ENCODE measurements around the gene HSF4.

HSF4 gene

DNA sequence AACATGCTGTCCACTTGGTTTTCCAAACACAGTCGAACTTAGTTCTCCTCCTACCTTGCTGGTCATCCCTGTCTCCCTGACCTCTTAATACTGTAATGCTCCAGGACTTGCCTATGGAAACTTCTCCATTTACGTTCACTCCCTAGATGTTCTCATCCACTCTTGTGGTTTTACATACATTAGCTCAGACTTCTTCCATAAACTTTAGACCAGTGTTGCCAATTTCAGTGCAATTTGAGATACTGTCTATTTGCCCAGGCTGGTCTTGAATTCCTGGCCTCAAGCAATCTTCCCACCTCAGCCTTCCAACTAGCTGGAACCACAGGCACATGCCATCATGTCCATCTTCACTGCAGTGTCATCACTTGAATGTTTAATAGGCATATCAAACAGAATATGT is 17.7 kb downstream of the HSF4 start:
- H3K4me2 ChIP-seq (ENCODE audit: low read depth, low read length, poor library complexity, severe bottlenecking) = peak overlapping the region; percentile 88
- no peaks in the 10 kb centered on the region for H3F3A ChIP-seq (ENCODE audit: insufficient read depth)
- H4K20me1 ChIP-seq (ENCODE audit: low read depth, low read length) = no peaks in the 10 kb centered on the region
- H3K27ac ChIP-seq (ENCODE audit: low read depth, low read length) = no peak overlapping the region
- no peak overlapping the region for H3K4me3 ChIP-seq (ENCODE audit: insufficient read depth, low read length, poor library complexity, severe bottlenecking)
- no peaks in the 10 kb centered on the region for H3K36me3 ChIP-seq (ENCODE audit: low read length)
- H3K9me3 ChIP-seq (ENCODE audit: insufficient read depth, low read length) = no peaks in the 10 kb centered on the region
- H2AFZ ChIP-seq (ENCODE audit: low read depth, low read length, severe bottlenecking) = no peak overlapping the region
- no peaks in the 10 kb centered on the region for H3K9me2 ChIP-seq (replicated peaks; ENCODE audit: insufficient read depth, low read length)
- H3K79me2 ChIP-seq (ENCODE audit: insufficient read depth, low read length) = no peaks in the 10 kb centered on the region
- TF ChIP-seq, protein P1, sequence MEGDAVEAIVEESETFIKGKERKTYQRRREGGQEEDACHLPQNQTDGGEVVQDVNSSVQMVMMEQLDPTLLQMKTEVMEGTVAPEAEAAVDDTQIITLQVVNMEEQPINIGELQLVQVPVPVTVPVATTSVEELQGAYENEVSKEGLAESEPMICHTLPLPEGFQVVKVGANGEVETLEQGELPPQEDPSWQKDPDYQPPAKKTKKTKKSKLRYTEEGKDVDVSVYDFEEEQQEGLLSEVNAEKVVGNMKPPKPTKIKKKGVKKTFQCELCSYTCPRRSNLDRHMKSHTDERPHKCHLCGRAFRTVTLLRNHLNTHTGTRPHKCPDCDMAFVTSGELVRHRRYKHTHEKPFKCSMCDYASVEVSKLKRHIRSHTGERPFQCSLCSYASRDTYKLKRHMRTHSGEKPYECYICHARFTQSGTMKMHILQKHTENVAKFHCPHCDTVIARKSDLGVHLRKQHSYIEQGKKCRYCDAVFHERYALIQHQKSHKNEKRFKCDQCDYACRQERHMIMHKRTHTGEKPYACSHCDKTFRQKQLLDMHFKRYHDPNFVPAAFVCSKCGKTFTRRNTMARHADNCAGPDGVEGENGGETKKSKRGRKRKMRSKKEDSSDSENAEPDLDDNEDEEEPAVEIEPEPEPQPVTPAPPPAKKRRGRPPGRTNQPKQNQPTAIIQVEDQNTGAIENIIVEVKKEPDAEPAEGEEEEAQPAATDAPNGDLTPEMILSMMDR (IDR thresholded peaks at IDR 0.05; ENCODE audit: insufficient read depth, low read length, poor library complexity, severe bottlenecking) = no peak
- TF ChIP-seq EZH2phosphoT487 (conservative IDR thresholded peaks at IDR 0.05; ENCODE audit: low read length) = no peak
- H3K27me3 ChIP-seq (ENCODE audit: low read length) = no peaks in the 10 kb centered on the region
- H3K9ac ChIP-seq (ENCODE audit: low read length) = no peak overlapping the region; the same call in 1 of the 2 replicates

DNA sequence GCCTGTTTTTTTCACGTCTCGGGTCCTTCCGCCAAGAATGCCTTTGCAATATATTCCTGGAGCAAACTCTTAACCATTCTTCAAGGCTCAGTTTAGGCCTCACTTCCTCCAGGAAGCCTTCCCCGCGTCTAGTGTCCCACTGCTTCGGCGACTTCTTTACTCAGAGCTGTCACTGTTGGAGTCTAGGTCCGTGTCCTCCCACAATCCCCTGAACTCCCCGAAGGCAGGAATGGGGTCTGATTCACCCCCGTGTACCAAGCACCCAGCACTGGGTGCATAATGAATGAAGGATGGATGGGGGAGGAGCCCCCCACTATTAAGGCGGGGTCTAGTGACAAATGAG is 18.7 kb downstream of the HSF4 start:
- H3F3A ChIP-seq (ENCODE audit: insufficient read depth) = no peaks in the 10 kb centered on the region
- H3K79me2 ChIP-seq (ENCODE audit: insufficient read depth, low read length) = no peaks in the 10 kb centered on the region
- H3K9me2 ChIP-seq (replicated peaks; ENCODE audit: insufficient read depth, low read length) = no peaks in the 10 kb centered on the region
- peak overlapping the region; percentile 67 for H3K9ac ChIP-seq (ENCODE audit: low read length)
- no peaks in the 10 kb centered on the region for H3K27me3 ChIP-seq (ENCODE audit: low read length)
- H3K36me3 ChIP-seq (ENCODE audit: low read length) = no peaks in the 10 kb centered on the region
- TF ChIP-seq, protein P1 (IDR thresholded peaks at IDR 0.05; ENCODE audit: insufficient read depth, low read length, poor library complexity, severe bottlenecking) = no peak
- TF ChIP-seq EZH2phosphoT487 (conservative IDR thresholded peaks at IDR 0.05; ENCODE audit: low read length) = no peak
- H3K27ac ChIP-seq (ENCODE audit: low read depth, low read length) = no peak overlapping the region
- H3K4me2 ChIP-seq (ENCODE audit: low read depth, low read length, poor library complexity, severe bottlenecking) = peak overlapping the region; percentile 88
- H3K9me3 ChIP-seq (ENCODE audit: insufficient read depth, low read length) = no peaks in the 10 kb centered on the region
- H2AFZ ChIP-seq (ENCODE audit: low read depth, low read length, severe bottlenecking) = peak overlapping the region; percentile 87
- H4K20me1 ChIP-seq (ENCODE audit: low read depth, low read length) = no peaks in the 10 kb centered on the region
- peak overlapping the region; percentile 79 for H3K4me3 ChIP-seq (ENCODE audit: insufficient read depth, low read length, poor library complexity, severe bottlenecking)

DNA sequence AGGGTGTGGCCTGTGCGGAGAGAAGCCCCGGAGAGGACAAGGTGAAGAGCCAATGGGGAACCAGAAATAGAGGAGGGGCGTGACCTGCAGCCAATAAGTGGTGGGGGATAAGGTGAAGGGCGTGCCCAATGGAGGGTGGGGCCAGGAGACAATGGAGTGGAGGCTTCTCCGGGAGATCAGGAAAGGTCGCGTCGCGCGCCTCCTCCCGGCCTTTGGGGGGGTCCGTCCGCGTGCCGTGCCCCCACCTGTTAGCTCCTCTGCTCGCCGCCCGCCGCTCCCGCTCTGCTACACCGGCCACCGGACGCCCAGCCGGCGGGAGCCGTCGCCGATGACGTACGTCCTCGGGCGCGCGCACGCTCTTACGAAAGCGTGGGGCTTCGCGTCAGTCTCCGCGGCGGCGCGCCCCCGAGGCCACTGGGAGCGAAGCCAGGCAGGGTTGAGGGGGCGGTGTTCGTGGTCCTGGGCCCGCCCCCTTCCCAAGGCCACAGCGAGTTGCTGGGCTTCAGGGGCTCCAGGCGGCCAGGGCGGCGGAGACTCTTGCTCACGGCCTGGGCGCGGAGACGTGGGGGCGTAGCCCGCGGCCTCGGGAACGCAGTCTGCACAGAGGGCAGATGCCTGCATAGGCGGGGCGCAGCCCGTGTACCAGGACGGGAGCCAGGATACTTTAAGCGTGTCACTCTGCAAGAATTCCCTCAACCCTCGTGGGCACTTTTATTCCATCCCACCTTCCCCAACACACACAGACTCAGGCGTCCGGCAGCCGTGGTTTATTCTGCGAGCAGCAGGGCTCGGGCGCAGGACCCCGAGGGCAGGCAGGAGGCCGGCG is 19.3 kb downstream of the HSF4 start, which contains the start of gene MATCAP1:
TSS of gene MATCAP1 (minus strand) at position 337 of the 826 bp plus-strand sequence. CDS start 3,353 bp downstream, outside the sequence.
- H3K79me2 ChIP-seq (ENCODE audit: insufficient read depth, low read length) = no peaks in the 10 kb centered on the region
- no peaks in the 10 kb centered on the region for H3K9me2 ChIP-seq (replicated peaks; ENCODE audit: insufficient read depth, low read length)
- H3K4me3 ChIP-seq (ENCODE audit: insufficient read depth, low read length, poor library complexity, severe bottlenecking) = peak within 1 kb of the TSS; percentile 79
- H3K36me3 ChIP-seq (ENCODE audit: low read length) = no peaks in the 10 kb centered on the region
- H2AFZ ChIP-seq (ENCODE audit: low read depth, low read length, severe bottlenecking) = peak within 1 kb of the TSS; percentile 87
- H3K27ac ChIP-seq (ENCODE audit: low read depth, low read length) = peak within 1 kb of the TSS; percentile 58
- no peaks in the 10 kb centered on the region for H3F3A ChIP-seq (ENCODE audit: insufficient read depth)
- H4K20me1 ChIP-seq (ENCODE audit: low read depth, low read length) = no peaks in the 10 kb centered on the region
- H3K9me3 ChIP-seq (ENCODE audit: insufficient read depth, low read length) = no peaks in the 10 kb centered on the region
- TF ChIP-seq EZH2phosphoT487 (conservative IDR thresholded peaks at IDR 0.05; ENCODE audit: low read length) = no peak
- TF ChIP-seq, protein P1 (IDR thresholded peaks at IDR 0.05; ENCODE audit: insufficient read depth, low read length, poor library complexity, severe bottlenecking) = no peak
- peak within 1 kb of the TSS; percentile 88 for H3K4me2 ChIP-seq (ENCODE audit: low read depth, low read length, poor library complexity, severe bottlenecking)
- no peaks in the 10 kb centered on the region for H3K27me3 ChIP-seq (ENCODE audit: low read length)
- H3K9ac ChIP-seq (ENCODE audit: low read length) = peak within 1 kb of the TSS; percentile 67

Measured in SU-DHL-6 (cell line).